ENCODE results near the gene KCNQ1.

KCNQ1 gene

DNA sequence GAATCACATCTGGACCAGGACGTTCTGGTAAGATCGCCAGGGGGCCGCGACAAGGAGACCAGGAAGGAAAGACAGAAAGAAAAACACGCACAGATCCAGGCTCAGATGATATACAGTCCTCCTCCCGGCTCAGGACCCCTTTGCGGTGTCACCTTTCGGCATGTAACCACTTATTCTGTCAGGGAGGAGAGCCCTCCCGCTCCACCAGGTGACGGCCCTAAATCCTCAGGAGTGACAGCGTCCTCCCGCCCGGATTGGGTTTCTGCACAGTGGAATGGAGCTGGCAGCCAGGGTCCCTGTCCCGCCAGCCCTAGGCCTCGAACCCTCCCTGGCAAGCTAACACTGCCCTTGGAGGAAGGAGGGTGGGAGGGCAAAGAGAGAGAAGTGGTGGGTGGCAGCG lies 279.3 kb downstream of the KCNQ1 start:
- peaks cover 69% of the 10 kb centered on the region for H3K4me1 ChIP-seq
- no peak overlapping the region for H3K4me2 ChIP-seq
- no peaks in the 10 kb centered on the region for H3K9me3 ChIP-seq
- TF ChIP-seq Cebpa-rat (IDR thresholded peaks at IDR 0.05): no peak
- no peak overlapping the region for H3K4me3 ChIP-seq
- H4K20me1 ChIP-seq: no peaks in the 10 kb centered on the region
- no peak overlapping the region for H3K9ac ChIP-seq
- H3K27ac ChIP-seq: no peak overlapping the region
- no peaks in the 10 kb centered on the region for H3K27me3 ChIP-seq
- H3K36me3 ChIP-seq: no peaks in the 10 kb centered on the region

DNA sequence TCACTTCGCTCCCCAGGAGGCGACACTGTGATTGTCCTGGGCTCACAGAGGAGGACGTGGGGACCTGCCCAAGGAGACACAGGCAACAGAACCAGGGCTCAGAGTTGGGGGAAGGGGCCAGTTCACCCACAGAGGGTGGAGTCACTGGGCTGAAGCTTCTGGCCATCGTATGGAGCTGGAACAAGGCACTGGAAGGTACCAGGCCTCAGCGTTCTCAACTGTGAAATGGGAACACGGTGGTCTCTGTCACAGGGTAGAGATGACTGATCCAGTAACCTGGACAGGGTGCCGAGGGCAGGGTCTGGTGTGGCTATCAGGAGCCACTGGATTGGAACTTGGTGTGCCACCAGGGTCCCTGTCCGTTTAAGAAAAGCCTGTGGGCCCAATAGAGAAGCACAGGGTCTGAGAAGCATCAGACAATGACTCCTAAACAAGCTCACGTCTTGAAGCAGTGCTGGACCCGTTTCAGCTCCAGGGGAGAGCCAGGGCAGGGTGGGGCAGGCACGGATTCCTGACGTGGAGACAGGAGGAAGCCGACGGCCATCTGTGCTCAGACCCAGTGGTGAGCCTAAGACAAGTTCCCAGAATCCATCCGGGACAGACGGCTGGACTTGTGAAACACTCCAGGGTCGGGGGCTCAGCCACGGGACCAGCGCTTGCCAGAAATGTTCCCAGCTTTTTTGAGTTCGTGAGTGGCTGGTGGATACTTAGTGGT lies 280.0 kb downstream of the KCNQ1 start:
- no peak for TF ChIP-seq Cebpa-rat (IDR thresholded peaks at IDR 0.05)
- Histone ChIP-seq H3K9me3 (no peaks in the 10 kb centered on the region), H3K9ac (no peak overlapping the region), H3K4me2 (no peak overlapping the region), H3K27ac (no peak overlapping the region), H3K36me3 (no peaks in the 10 kb centered on the region), H3K4me1 (peaks cover 65% of the 10 kb centered on the region), H4K20me1 (no peaks in the 10 kb centered on the region), H3K27me3 (no peaks in the 10 kb centered on the region), H3K4me3 (no peak overlapping the region)

DNA sequence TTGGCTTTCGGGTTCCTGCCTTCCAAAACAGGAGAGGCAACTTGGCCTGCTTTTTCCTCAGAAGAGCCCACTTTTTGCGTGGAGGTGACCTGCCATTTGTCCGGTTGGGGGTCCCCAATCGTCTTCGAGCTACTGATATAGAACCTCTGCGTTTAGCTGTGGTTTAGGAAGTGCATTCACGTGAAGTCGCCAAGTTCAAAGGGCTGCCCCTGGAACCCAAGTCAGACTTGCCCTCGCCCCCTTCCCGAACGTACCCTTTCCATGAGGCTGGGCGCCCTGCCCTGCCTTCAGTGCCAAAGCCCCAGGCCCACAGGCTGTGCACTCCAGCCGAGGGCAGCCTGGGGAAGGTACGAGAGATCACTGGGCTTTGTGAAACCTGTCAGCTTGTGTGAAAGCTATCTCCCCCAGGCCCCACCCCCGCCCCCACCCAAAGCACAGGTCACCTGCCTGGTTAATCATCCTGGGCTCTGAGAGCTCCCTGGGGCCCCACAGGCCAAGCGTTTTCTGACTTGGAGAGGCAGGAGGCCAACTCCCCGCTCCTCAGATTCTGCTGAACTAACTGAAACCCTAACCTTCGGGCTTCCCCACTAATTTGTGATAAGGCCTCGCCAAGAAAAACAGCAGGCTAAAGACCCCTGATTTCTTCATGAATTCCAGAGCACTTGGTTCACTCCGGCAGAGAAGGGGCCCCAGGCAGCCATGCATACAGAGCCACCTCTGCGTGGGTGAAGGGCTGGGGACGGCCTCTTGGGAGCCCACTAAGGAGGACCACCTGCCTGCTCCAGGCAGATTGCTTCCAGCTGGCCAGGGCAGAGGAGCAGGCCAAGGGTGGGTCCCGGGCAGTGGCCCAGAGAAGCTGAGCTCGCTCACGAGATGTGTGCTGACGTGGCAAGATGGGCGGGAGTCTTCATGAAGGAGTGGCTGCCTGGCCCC lies 280.8 kb downstream of the KCNQ1 start:
- Histone ChIP-seq H3K4me1 (peaks cover 71% of the 10 kb centered on the region), H3K27ac (no peak overlapping the region), H3K27me3 (no peaks in the 10 kb centered on the region), H3K9me3 (no peaks in the 10 kb centered on the region), H3K36me3 (no peaks in the 10 kb centered on the region), H3K4me3 (no peak overlapping the region), H3K4me2 (peak overlapping the region; percentile 41), H3K9ac (no peak overlapping the region), H4K20me1 (no peaks in the 10 kb centered on the region)
- no peak for TF ChIP-seq Cebpa-rat (IDR thresholded peaks at IDR 0.05)

DNA sequence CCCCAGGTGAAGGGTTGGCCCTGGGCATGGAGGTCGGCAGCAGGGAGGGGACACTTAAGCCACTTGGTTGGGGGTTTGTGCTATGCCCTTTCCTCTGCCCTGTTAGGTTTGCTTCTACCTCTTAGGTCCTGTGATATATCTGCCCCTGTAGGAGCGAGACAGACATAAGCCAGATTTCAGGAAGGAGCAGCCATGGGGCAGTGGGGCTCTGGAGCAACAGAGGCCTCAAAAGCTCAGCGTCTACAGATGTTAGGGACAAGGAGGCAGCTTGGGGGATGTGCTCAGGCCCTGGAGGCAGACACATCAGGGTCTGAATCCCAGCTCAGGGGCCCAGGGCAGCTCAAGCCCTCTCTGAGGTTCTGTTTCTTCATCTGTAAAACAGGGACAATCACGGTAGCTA lies 282.2 kb downstream of the KCNQ1 start:
- Histone ChIP-seq H3K4me2 (no peak overlapping the region), H3K4me1 (peaks cover 75% of the 10 kb centered on the region), H3K4me3 (no peak overlapping the region), H3K27me3 (no peaks in the 10 kb centered on the region), H3K36me3 (no peaks in the 10 kb centered on the region), H4K20me1 (no peaks in the 10 kb centered on the region), H3K27ac (no peak overlapping the region), H3K9me3 (no peaks in the 10 kb centered on the region), H3K9ac (no peak overlapping the region)
- no peak for TF ChIP-seq Cebpa-rat (IDR thresholded peaks at IDR 0.05)

DNA sequence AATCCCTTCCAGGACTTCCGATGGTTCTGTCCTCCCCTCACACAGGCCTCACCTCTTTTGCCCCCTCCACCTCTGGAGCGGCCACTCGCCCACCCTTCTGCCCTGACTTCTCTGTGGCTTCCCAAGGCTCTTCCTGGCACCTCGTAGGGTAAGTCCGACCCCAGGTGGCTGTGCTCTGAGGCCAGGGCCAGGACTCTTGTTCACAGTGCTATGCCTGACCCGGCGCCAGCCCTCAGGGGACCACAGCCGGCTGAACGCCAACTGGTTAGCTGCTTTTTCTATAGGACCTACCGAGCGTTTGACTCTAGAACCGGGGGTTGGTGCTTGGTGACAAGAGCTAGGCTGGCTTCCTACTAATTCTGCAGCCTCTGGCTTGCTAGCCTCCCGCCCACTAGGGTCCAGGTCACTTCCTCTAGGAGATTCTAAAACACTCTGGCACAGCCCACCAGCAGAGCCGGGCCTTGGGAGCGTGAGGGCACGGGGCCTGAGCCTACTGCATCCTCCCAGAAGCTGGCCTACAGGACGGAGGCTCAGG lies 283.4 kb downstream of the KCNQ1 start:
- H3K36me3 ChIP-seq: no peaks in the 10 kb centered on the region
- no peak for TF ChIP-seq Cebpa-rat (IDR thresholded peaks at IDR 0.05)
- no peak overlapping the region for H3K4me3 ChIP-seq
- H3K4me2 ChIP-seq: peak overlapping the region; percentile 72
- H3K9ac ChIP-seq: no peak overlapping the region
- no peak overlapping the region for H3K27ac ChIP-seq
- H3K4me1 ChIP-seq: peaks cover 75% of the 10 kb centered on the region
- H4K20me1 ChIP-seq: no peaks in the 10 kb centered on the region
- no peaks in the 10 kb centered on the region for H3K9me3 ChIP-seq
- H3K27me3 ChIP-seq: no peaks in the 10 kb centered on the region

DNA sequence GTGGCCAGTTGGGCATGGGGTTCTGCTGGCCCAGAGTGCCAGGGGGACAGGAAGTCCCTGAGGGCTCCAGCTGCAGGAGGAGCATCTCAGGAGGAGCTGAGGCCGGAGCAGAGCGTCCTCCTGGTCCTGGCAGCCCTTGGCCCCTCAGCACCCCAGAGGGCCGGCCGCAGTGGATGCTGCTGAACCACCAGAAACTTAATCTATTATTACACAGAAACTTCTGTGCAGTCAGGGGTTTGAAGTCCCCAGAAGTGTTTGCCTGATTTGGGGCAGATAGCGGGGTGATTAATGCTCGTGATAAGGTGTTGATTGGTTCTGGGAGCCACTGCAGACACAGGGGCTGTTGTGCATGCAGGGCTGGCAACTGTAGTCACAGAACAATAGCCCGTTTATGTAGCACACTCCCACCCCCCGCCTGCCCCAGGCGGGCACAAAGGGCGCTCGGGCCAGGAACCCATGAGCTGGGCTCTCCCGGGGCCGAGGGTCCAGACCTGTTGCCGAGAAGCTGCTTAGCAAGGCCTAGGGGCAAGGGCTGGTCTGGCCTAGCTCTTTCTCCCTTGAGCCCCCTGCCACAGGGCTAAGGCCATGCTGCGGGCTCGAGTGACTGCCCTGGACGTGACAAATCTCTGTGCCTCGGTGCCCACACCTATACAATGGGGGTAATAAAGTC lies 284.0 kb downstream of the KCNQ1 start:
- Histone ChIP-seq H3K9me3 (no peaks in the 10 kb centered on the region), H3K27ac (no peak overlapping the region), H3K9ac (no peak overlapping the region), H3K4me1 (peaks cover 75% of the 10 kb centered on the region), H4K20me1 (no peaks in the 10 kb centered on the region), H3K4me2 (peak overlapping the region; percentile 72), H3K27me3 (no peaks in the 10 kb centered on the region), H3K36me3 (no peaks in the 10 kb centered on the region), H3K4me3 (no peak overlapping the region)
- no peak for TF ChIP-seq Cebpa-rat (IDR thresholded peaks at IDR 0.05)

DNA sequence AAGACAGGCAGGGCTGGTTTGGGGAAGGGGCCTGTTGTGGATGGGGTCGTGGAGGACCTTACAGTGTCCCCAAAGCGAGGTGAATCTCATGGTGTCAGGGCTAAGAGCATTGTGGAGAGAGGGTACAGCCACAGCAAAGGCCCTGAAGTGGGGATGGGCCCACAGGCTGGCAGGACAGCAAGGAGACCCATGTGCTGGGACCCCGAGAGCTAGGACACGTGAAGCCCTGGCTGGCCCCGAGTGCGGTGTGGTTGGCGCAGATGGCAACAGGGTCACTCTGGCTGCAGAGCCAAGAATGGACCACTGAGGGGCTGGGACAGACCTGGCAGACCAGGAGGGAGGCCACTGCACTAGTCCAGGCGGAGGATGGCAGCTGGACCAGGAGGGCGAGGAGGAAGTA lies 285.0 kb downstream of the KCNQ1 start:
- H3K9me3 ChIP-seq: no peaks in the 10 kb centered on the region
- H3K27me3 ChIP-seq: no peaks in the 10 kb centered on the region
- H3K36me3 ChIP-seq: no peaks in the 10 kb centered on the region
- H4K20me1 ChIP-seq: no peaks in the 10 kb centered on the region
- no peak overlapping the region for H3K4me2 ChIP-seq
- no peak for TF ChIP-seq Cebpa-rat (IDR thresholded peaks at IDR 0.05)
- H3K4me3 ChIP-seq: no peak overlapping the region
- H3K27ac ChIP-seq: no peak overlapping the region
- no peak overlapping the region for H3K9ac ChIP-seq
- H3K4me1 ChIP-seq: peaks cover 84% of the 10 kb centered on the region

DNA sequence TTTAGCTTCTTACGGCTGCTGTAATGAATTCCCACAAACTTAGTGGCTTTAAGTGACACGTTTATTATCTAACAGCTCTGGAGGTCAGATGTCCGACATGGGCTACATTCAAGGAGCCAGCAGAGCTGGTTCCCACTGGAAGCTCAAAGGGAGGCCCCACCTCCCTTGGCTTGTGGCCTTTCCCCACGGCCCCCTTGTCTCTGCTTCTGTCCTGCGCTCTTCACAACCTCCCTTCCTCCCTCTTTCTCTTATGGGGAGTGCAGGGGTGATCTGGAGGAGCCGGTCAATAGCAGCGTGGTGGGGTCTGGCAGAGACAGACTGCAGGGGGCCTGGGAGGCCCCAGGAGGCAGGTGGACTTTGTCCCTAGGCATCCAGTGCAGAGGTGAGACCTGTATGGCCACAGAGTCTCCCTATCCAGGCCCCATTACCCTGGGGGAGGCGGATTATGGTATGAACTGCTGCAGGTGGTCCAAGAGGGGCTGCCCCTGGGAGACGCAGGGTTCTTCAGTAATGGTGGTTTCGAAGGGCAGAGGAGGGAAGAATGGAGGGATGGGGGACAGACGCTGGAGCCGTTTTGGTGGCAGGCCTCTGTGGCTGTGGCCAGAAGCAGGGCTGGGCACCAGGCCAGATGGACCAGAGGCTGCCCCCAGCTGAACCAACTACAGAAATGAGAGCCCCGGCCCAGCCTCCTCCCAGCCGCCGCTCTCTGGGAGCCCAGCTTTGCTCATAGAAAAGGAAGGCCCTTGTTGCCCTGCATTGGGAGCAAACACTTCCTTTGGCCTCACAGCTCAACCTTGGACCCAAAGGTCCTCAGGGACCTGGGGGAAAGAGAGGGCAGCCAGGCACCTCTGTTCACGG lies 285.7 kb downstream of the KCNQ1 start:
- H3K9me3 ChIP-seq: no peaks in the 10 kb centered on the region
- peak overlapping the region; percentile 79 for H3K4me2 ChIP-seq
- peaks cover 85% of the 10 kb centered on the region for H3K4me1 ChIP-seq
- H3K27me3 ChIP-seq: no peaks in the 10 kb centered on the region
- TF ChIP-seq Cebpa-rat (IDR thresholded peaks at IDR 0.05): no peak
- no peaks in the 10 kb centered on the region for H4K20me1 ChIP-seq
- H3K9ac ChIP-seq: no peak overlapping the region
- H3K27ac ChIP-seq: no peak overlapping the region
- no peak overlapping the region for H3K4me3 ChIP-seq
- no peaks in the 10 kb centered on the region for H3K36me3 ChIP-seq

Measured in BLaER1 (cell line).